Neural crest cell (in vitro differentiated cells): ENCODE data around the gene TSACC. TPM values are rescaled to one million over a fixed set of nuclear protein-coding genes. Genes with fewer than 3 reads are reported as not detected.
A peak's percentile ranks its signal among the peaks of the same experiment; 100 is the strongest.

Experiments
- DNase-seq: peaks from one replicate; pipeline ENCODE4 v3.0.0; 2021; ENCODE audit warnings: low read depth, mixed read lengths, low spot score
- H3K27ac Mint-ChIP-seq: one replicate; pipeline ENCODE4 v1.8.0; 2021; ENCODE audit warnings: mild to moderate bottlenecking, mixed read lengths; ENCODE audit not compliant: unreplicated experiment
- H3K27me3 Mint-ChIP-seq: 2 replicates; pipeline ENCODE4 v1.8.0; 2021; ENCODE audit warnings: low read depth, mild to moderate bottlenecking, mixed read lengths
- H3K36me3 Mint-ChIP-seq: 2 replicates; pipeline ENCODE4 v1.8.0; 2021; ENCODE audit warnings: low read depth, mild to moderate bottlenecking, mixed read lengths
- H3K4me1 Mint-ChIP-seq: 2 replicates; pipeline ENCODE4 v1.8.0; 2021; ENCODE audit warnings: mixed read lengths
- H3K4me3 Mint-ChIP-seq: one replicate; pipeline ENCODE4 v1.8.0; 2021; ENCODE audit warnings: mild to moderate bottlenecking, mixed read lengths
- H3K9me3 Mint-ChIP-seq: 2 replicates; pipeline ENCODE4 v1.8.0; 2021; ENCODE audit warnings: mixed read lengths
- CTCF ChIP-seq: fragments of 200-600 bp; sonication (generic); conservative IDR thresholded peaks from 2 replicates; pipeline ENCODE4 v1.5.0; 2021; ENCODE audit warnings: antibody characterized with exemption, mild to moderate bottlenecking
- total RNA-seq: library from RNA; stranded (reverse); gene quantifications from 2 replicates; pipeline ENCODE4 v1.2.1, GENCODE V29; 2021

TSACC gene
- total RNA-seq, 1 donor from 2014 or later, result 1.0 TPM

GRCh38 chr1:156392452-156392853 lies 54.1 kb downstream of the TSACC start:
- no peak for DNase-seq
- Mint-ChIP-seq H3K27me3 (peaks cover 68% of the 10 kb centered on the region), H3K9me3 (no peaks in the 10 kb centered on the region), H3K4me1 (peaks cover 25% of the 10 kb centered on the region), H3K4me3 (no peak overlapping the region), H3K36me3 (no peaks in the 10 kb centered on the region), H3K27ac (peak overlapping the region; percentile 57)
- no peak for TF ChIP-seq CTCF

GRCh38 chr1:156393095-156393494 lies 54.8 kb downstream of the TSACC start:
- Mint-ChIP-seq H3K9me3 (no peaks in the 10 kb centered on the region), H3K4me3 (no peak overlapping the region), H3K4me1 (peaks cover 20% of the 10 kb centered on the region), H3K27me3 (peaks cover 61% of the 10 kb centered on the region), H3K27ac (no peak overlapping the region), H3K36me3 (no peaks in the 10 kb centered on the region)
- no peak for TF ChIP-seq CTCF
- DNase-seq, result no peak

GRCh38 chr1:156394082-156394481 lies 55.8 kb downstream of the TSACC start:
- Mint-ChIP-seq H3K36me3 (no peaks in the 10 kb centered on the region), H3K9me3 (no peaks in the 10 kb centered on the region), H3K27me3 (peaks cover 62% of the 10 kb centered on the region), H3K27ac (no peak overlapping the region), H3K4me3 (no peak overlapping the region), H3K4me1 (peaks cover 14% of the 10 kb centered on the region)
- DNase-seq, result no peak
- TF ChIP-seq CTCF, result no peak

- Mint-ChIP-seq H3K36me3 (no peaks in the 10 kb centered on the region), H3K27me3 (peaks cover 62% of the 10 kb centered on the region), H3K4me3 (no peak overlapping the region), H3K27ac (no peak overlapping the region), H3K4me1 (peaks cover 14% of the 10 kb centered on the region), H3K9me3 (no peaks in the 10 kb centered on the region)
- no peak for DNase-seq
- no peak for TF ChIP-seq CTCF
Observed at GRCh38 chr1:156394835-156395461, 56.6 kb downstream of the TSACC start.

Other genes with a start within 250 kb of the TSACC start
- 51.0 and 51.7 TPM in 2 replicates for gene LMNA, start 223.8 kb upstream of the TSACC start, total RNA-seq
- 1.3 and 2.1 TPM in 2 replicates for gene SEMA4A, start 184.9 kb upstream of the TSACC start, total RNA-seq
- gene SLC25A44, start 144.4 kb upstream of the TSACC start, total RNA-seq, result 19.1 and 22.7 TPM in 2 replicates
- 82.5 and 83.3 TPM in 2 replicates for gene PMF1, start 125.5 kb upstream of the TSACC start, total RNA-seq
- gene BGLAP, start 96.3 kb upstream of the TSACC start, total RNA-seq, result 2.5 and 3.0 TPM in 2 replicates
- gene PAQR6, start 90.5 kb upstream of the TSACC start, total RNA-seq, result 15.8 and 17.1 TPM in 2 replicates
- gene SMG5, start 55.7 kb upstream of the TSACC start, total RNA-seq, result 116 and 122 TPM in 2 replicates
- gene TMEM79, start 54.2 kb upstream of the TSACC start, total RNA-seq, result 4.3 and 4.6 TPM in 2 replicates
- gene GLMP, start 42.8 kb upstream of the TSACC start, total RNA-seq, result 34.2 and 38.0 TPM in 2 replicates
- 0.77 TPM in 1 of 2 replicates, not detected in the other for gene VHLL, start 39.2 kb upstream of the TSACC start, total RNA-seq
- gene CCT3, start 234 bp upstream of the TSACC start, total RNA-seq, result 343 and 346 TPM in 2 replicates
- gene RHBG, start 30.7 kb downstream of the TSACC start, total RNA-seq, result not detected in 2 replicates
- gene MEF2D, start 162.2 kb downstream of the TSACC start, total RNA-seq, result 12.2 and 17.3 TPM in 2 replicates
- gene IQGAP3, start 234.0 kb downstream of the TSACC start, total RNA-seq, result 43.1 and 43.5 TPM in 2 replicates
- gene TTC24, start 241.2 kb downstream of the TSACC start, total RNA-seq, result not detected in 2 replicates